GM19023 (cell line): ENCODE results near the gene GRM8.
"Not testable (repeated sequence)": the region's sequence is repeated elsewhere in the genome, so short reads cannot be mapped to it uniquely, and the experiment has no call there.

Experiments used
- ATAC-seq: cut with Tn5 transposase; IDR thresholded peaks from one replicate; pipeline ENCODE4 v1.9.1; 2021; ENCODE audit warnings: mild to moderate bottlenecking, moderate library complexity; ENCODE audit not compliant: unreplicated experiment

GRM8 gene

DNA sequence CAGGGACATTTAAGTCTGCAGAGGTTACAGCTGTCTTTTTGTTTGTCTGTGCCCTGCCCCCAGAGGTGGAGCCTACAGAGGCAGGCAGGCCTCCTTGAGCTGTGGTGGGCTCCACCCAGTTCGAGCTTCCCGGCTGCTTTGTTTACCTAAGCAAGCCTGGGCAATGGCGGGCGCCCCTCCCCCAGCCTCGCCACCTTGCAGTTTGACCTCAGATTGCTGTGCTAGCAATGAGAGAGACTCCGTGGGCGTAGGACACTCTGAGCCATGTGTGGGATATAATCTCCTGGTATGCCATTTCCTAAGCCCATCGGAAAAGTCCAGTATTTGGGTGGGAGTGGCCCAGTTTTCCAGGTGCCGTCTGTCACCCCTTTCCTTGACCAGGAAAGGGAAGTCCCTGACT lies 421.5 kb downstream of the GRM8 start:
- ATAC-seq, result not testable (repeated sequence)

DNA sequence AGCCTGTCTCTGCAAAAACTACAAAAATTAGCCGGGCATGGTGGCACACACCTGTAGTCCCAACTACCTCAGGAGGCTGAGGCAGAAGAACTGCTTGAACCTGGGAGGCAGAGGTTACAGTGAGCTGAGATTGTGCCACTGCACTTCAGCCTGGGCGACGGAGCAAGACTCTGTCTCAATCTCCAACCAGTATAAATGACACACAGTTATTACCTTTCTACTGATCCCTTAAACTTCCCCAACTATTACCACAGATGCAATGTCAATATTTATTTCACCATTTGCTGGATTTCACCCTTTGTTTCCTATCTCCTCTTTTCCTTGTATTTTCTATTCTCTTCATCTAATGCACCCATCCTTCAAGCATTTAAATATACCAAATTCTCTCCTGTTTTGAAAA lies 431.8 kb downstream of the GRM8 start:
- ATAC-seq, result no peak

DNA sequence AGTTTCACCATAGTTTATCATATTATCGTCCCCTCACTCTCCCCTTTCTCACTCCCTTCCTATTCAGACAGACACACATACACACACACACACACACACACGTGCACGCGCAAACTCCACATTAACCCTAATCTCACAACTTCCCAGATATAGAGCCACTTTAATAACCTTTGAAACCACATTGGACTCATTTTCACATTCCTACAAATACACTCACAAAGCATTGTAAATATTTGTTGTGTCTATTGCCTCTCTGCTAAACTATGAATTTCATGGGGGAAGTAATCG lies 433.6 kb downstream of the GRM8 start:
- ATAC-seq, result no peak

DNA sequence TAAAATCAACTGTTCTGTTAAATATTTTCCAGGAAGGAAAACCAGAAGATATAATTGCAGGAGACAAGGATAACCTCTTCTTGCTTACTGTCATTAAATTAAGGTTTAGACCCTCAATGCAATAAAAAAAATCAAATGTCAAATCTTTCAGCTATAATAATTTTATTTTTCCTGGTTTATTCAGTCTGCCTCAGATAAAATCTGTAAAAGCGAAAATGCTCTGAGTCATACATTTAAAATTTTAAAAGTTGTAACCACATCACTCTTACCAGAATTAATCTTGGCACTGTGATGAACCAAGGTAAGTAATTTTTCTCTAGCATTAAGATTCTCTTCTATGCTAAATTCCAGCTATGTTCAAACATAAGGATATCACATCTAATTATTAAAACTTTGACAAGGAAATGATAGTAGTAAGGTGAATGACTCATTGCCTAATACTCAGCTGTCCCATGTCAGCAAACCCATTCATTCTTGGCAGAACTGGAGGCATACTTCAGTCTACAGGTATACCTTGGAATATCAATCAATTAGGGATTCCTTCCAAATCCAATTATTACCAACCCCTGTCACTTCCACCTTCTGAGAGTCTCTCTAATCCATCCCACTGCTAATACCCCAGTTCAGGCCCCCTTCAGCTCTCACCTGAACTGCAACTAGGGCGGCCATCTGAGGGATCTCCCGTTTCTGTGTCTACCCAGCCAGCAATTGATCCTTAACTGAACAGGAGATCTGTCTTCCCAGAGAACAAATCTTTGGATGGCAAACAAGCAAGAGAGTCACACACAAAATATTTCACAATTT lies 434.1 kb downstream of the GRM8 start:
- ATAC-seq, result no peak

DNA sequence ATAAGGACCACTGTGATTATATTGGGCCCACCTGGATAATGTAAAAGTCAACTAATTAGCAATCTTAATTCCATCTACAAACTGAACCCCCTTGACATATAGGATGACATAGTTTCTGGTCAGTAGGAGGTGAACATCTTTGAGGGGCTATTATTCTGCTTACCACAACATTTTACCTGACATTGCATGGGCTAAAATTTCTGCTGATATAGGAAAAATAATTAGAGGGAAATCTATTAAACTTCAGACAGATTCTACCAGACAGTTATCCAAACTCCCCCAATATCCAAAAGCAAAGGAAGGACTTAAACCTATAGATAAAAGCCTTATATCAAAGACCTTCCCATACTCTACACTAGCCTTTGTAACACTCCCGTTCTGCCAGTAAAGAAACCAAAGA lies 443.6 kb downstream of the GRM8 start:
- ATAC-seq, result no peak

DNA sequence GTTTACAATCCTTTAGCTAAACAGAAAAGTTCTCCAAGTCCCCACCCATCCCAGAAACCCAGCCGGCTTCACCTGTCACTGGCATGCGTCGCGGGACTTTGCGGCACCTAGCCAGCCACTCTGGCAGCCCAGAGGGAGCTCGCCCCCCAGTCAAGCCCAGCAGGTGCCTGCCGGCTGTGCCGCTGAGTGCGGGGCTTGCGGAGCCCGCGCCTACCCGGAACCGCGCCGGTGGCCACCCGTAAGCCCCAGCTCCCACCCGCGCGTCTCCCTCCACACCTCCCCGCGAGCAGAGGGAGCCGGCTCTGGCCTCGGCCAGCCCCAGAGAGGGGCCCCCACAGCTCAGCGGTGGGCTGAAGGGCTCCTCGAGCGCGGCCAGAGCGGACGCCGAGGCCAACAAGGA lies 446.1 kb downstream of the GRM8 start:
- ATAC-seq, result no peak

DNA sequence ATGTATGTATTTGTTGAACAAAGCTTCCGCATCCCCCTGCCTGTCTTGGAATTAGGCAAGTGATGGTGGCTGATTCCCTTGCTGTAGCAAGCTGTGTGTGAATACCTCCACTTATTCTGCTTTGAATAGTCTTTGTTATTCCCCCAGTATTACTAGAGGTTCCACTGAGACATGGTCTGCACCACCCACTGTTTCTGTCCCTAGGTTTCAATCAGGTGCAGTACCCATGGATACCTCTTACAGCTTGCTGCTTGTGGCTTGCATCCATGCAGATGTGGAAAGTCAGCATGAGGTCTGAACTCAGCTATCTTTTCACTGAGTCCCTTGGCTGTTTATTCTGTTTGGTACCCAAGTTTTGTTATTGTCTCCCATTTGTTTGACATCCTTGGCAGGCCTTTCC lies 447.4 kb downstream of the GRM8 start:
- no peak for ATAC-seq

DNA sequence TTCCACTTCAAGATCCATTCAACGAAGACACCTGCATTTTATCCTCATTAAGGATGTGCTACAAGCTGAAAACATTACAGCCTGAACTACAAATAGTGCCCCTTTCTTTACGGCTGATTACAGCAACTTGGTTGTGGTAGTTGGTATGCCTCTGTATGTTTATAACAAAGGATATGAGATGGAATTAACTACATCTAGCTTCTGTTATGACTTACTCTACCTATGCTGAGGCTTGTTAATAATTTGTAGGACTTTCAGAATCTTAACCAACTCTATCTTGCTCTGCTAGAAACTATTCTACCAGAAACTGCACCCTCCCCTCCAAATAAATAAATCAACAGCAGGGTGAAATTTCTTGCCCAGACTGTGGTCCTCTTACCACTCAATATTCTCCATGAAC lies 448.1 kb downstream of the GRM8 start:
- ATAC-seq, result peak; percentile 64

DNA sequence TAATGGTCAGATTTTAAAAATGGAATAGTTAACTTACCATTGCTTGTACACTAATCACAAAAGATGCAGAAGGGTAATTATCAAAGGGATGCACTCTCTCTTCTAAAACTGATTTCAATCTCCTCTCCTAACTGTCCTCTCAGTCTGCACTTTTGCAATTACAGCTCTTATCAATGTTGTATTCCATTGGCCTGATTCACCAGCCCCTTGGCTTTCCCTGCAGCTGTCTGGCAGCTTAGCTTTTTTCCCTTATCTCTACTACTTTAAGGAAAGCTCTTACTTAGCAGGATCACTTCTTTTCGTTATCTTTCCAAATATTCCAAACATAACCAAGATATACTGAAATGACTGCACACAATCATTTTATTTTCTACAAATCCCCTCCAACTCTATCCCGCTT lies 448.8 kb downstream of the GRM8 start:
- ATAC-seq, result no peak

DNA sequence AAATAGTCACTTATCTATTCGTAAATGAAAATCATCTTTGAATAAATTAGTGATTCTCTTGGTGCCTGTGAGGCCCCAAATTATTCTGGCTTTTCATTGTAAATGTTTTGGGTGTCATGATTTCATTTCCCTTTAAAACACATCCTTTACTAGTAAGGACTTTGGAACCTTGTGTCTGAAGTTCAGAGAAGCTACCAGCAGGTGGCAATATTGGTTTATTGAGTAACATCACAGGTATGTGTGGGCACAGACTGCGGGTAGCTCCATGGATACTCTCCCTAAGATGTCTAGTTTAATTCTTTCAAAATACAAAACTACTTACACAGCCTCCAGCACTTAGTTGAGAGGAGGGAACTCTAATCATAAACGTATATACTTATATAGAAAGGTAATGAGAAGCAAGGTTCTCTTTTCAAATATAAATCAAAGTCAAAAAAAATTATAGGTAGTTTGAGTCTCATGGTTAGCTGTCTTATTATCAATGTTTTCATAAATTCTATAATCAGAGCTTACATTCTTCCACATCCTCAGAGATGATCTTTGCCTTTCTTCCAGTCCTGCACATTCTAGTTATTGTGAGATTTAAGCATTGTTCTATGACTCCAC lies 449.6 kb downstream of the GRM8 start:
- peak; percentile 87 for ATAC-seq

DNA sequence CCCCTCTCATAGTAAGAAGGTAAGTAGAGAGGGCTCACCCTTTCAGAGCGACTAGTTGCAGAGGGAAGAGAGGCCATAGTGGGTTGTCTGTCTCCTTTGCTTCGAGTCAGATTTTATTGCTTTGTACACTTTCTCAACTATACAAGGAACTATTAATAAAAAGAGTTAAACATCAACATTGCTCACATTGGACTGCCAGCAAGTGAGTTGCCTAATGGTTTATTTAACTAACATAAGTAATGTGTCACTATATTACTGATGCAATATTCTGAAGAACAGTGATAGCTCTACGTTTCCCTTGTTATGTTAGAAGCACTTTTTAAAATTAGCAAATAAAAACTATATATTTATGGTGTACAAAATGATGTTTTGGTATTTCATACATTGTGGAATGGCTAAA lies 451.0 kb downstream of the GRM8 start:
- no peak for ATAC-seq

DNA sequence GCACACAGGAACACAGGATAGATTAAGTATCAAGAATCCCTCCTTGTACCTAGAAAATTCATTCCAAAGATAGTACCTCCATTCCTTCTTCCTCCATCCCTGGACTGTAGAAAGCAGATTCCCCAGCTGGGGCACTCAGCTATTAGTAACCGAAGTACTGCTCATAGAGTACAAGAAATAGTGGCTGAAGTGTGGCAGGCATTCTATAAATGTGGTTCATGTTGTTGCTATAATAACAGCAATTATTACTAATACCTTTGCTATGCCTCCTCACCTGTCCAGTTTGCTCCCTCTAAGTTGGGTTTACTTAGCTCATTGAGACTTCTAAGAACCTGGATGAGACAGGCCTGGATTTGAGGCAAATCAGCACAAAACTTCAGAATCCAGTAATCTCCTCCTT lies 453.2 kb downstream of the GRM8 start:
- ATAC-seq, result no peak

DNA sequence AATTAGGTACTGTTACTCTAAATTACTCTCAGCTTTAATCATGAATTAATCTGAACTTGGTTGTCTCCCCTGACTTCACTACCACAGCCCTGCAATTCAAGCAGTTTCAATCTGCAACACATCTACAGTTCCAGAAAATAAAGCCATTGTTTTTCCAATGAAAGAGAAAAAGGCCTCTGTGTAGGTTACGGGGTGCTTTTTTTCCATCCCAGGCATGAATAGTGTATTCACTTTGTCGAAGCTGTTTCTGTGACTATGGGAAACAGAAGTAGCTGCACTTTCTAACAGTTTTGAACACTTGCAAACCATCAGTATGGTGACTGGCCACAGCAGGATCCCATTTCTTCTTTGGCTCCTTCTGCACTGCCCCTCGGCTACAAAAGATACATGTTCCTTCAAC lies 460.2 kb downstream of the GRM8 start:
- no peak for ATAC-seq

DNA sequence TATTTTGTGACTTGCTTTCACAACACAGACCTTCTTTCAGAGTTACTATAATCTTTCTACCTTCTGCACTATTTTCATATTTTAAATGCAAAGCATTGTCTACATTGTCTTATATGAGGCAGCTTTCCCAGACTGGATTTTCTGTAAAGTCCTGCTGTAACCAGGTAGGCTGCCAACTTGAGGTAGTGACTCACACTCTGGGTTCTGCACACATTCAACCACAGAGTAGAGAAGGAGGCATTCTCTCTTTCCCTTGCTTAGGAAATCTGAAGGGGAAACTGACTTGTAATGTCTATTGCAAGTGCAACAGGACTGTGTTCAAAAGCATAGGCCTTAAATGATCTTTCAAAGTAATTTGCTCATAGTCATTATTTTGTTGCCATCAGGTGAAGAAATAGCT lies 461.4 kb downstream of the GRM8 start:
- no peak for ATAC-seq

DNA sequence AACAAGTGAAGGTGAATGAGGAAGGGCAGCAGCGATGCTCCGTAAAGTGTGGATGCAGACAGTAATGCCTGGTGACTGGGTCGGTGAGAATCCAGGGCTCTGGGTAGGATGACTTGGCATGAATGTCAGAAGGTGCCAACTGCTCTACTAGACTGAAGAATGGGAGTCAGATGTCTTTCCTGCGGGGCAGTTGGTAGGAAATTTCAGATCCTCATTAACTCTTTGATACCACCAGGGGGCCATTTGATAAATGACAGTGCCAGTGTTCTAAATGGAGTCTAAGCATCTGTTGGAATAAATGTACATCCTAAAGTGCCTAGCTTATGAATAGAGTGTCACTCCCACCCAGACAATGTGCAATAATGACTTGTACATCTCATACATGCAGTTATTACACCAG lies 462.0 kb downstream of the GRM8 start:
- ATAC-seq, result no peak

DNA sequence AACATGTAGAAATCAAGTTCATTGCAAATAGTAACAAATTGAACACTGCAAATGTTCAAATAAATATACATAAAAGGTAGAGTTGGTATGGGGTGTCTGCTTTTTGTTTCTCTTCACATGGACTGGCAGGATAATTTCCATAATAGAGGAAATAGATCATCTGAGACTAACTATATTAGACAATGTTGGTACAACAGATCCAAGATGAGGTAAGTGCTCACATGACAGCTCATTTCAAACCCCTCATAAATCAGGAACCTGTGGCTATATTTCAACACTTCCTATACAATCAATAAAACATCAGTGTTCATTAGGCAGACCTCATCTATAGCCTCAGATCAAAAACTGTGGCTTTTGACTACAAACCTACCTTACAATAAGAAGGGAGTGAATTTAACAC lies 469.1 kb downstream of the GRM8 start:
- no peak for ATAC-seq

DNA sequence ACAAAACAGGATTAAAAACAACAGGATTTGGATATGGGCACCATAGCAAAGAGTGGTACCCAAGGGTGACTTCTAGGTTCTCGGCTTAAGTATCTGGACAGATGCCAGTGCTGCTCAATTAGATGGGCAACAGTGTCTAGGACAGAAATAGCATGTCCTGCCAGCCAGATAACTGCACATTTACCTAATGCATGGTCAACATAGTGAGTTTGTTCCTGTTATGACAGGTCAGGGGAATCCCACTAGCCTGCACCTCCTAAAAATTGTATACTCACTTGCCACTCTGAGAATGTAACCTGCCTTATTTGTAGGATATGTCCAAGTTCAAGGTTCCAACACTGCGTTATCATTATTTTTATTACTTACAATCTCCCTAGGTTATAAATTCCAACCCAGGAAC lies 471.7 kb downstream of the GRM8 start:
- peak; percentile 80 for ATAC-seq

DNA sequence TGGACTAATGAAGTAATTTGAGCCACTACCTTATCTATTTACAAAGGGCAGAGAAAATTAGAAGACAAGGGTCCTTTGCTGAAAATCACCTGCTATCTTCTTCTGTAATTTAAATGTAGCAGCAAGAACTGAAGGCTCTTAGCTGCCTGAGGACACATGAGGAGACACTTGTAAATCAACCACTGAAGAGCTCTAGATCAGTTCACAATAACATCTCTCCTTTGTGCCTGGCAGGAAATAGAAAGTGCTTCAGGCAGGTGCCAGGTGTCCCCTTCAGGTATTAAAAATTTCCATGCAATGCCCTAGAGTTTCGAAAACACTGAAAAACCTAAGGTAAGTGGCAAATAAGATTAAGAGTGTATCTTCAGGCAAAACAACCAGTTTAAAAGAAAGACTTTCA lies 474.6 kb downstream of the GRM8 start:
- ATAC-seq, result no peak

DNA sequence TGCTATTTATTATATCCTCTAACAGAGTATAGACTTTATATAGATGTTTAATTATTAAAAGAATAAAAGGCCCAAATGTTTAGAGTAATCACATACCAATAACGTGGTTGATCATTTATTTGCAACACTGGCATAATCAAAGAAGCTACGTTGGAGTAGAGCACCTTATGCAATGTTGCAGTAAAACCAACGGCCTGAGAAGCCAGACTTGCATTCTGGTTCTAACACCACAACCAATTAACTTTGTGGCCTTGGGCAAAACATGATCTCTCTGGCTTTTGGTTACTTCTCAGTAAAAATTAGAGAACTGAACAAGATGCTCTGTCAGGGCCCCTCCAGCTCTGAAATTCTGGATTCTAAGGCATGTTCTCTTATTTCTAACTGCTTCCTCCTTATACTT lies 476.2 kb downstream of the GRM8 start:
- ATAC-seq, result no peak

DNA sequence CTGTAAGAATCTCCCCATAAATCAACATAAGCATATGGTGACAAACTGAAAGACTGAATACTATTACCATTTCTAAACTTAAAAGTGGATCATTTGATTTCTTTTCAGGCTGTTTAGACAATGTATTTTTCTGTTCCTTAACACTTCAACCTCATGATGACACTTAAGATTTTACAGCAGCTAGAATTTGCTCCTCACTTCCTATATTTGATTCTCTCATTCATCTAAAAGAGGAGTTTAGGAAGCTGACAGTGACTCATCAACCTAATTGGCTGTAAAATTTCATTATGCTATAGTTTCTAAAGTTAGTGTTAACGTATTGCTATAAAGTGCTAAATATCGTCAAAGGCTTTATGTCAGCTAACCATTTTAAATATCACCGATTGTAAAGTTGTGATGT lies 478.7 kb downstream of the GRM8 start:
- ATAC-seq, result no peak

DNA sequence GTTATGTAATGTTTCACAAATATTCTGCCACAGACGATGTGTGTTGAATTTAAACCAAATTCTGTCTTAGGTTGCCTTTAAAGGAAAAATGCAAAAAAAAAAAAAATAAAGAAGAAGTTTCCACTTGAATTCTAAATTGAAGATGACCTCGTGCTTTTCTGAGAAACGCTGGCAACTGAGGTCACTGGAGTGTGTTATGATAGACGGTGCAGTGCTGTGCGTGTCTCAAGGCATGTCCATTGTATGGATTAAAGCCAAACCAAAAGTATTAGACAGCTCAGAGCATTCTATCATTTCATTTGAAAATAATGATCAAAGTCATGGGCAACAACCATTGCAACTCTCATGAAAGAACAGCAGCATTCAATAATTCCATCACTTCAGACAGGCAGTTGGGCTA lies 483.9 kb downstream of the GRM8 start:
- ATAC-seq, result no peak

DNA sequence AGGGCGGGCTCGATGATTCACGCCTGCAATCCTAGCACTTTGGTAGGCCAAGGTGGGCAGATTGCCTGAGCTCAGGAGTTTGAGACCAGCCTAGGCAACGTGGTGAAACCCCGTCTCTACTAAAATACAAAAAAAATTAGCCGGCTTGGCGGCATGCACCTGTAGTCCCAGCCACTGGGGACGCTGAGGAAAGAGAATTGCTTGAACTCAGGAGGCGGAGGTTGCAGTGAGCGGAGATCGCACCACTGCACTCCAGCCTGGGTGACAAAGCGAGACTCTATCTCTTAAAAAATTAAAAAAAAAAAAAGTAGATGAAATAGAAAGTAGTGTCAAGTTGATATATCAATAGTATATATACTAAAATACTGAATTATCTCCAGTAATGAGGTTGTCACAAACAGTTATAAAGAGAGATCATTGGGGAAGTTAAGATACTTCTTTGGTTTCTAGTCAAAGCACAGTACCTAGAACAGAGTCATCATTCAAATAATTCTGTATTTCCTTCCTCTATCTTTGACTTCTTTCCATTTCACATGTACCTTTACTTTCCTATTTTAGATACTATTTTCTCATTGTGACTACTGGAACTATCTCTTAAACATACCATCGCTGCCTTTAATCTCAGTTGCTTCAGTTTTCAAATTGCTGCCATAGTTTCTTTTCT lies 491.7 kb downstream of the GRM8 start:
- ATAC-seq, result no peak

DNA sequence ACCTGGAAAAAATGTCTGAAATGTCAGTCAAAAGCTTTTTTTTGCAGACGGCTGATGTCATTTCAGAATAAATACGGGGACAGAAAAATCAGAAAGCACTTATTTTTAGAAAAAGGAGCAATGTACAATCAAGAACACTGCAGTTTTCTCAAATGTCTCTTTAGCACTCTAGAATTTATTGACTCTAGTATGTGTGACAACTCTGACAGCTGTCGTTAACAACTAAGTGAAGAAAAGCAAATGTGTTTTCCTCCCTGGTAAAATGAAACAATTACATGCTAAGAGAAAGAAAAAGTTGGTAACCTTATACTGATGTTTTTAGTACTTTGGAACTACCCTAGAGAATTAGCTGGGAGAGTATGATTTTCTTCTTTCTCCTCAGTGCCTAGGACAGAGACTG lies 497.4 kb downstream of the GRM8 start:
- no peak for ATAC-seq
